ENCODE results near the gene RGP1. TPM values are rescaled to one million over a fixed set of nuclear protein-coding genes. Genes with fewer than 3 reads are reported as not detected.
A peak's percentile ranks its signal among the peaks of the same experiment; 100 is the strongest.

RGP1 gene
- total RNA-seq, 1 experiment from 2014 or later: 13.8 TPM

DNA sequence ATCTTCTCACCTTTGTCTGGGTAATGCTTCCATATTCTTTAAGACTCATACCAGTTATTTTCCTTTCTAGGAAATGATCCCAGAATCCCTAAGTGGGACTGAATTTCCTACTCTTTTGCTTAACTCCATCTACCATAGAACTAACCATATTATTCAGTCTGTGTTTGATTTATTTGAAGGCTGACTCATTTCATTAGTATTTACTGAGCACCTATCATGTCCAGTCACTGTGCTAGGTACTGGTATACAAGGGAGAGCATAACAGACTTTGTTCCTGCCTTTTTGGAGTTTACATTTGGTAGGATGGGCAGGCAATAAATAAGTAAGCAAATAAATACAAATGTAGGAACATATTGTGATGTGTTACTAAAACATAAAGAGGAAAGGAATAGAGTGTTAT lies 46.6 kb downstream of the RGP1 start:
- Histone ChIP-seq H3K27me3 (ENCODE audit: low read length) (no peaks in the 10 kb centered on the region), H3K9me3 (ENCODE audit: low read length) (no peaks in the 10 kb centered on the region), H3K4me1 (ENCODE audit: insufficient read depth, low read length) (peaks cover 41% of the 10 kb centered on the region), H3K9me2 (replicated peaks; ENCODE audit: low read length) (no peaks in the 10 kb centered on the region), H2AFZ (ENCODE audit: low read length) (no peak overlapping the region), H4K20me1 (ENCODE audit: low read length) (no peaks in the 10 kb centered on the region), H3K79me2 (ENCODE audit: low read length) (no peaks in the 10 kb centered on the region), H3K27ac (ENCODE audit: low read length) (peak overlapping the region; percentile 60), H3K36me3 (ENCODE audit: low read depth, low read length) (no peaks in the 10 kb centered on the region), H3F3A (ENCODE audit: low read length, unreplicated experiment) (peaks cover 7% of the 10 kb centered on the region), H3K4me2 (ENCODE audit: low read length) (peak overlapping the region; percentile 47), H3K9ac (ENCODE audit: low read length) (no peak overlapping the region), H3K4me3 (ENCODE audit: low read length) (no peak overlapping the region)
- TF ChIP-seq EZH2 (IDR thresholded peaks at IDR 0.05; ENCODE audit: low read length, unreplicated experiment) (no peak), EZH2phosphoT487 (IDR thresholded peaks at IDR 0.05; ENCODE audit: borderline replicate concordance, low read length) (no peak)
- TF ChIP-seq, protein P1, sequence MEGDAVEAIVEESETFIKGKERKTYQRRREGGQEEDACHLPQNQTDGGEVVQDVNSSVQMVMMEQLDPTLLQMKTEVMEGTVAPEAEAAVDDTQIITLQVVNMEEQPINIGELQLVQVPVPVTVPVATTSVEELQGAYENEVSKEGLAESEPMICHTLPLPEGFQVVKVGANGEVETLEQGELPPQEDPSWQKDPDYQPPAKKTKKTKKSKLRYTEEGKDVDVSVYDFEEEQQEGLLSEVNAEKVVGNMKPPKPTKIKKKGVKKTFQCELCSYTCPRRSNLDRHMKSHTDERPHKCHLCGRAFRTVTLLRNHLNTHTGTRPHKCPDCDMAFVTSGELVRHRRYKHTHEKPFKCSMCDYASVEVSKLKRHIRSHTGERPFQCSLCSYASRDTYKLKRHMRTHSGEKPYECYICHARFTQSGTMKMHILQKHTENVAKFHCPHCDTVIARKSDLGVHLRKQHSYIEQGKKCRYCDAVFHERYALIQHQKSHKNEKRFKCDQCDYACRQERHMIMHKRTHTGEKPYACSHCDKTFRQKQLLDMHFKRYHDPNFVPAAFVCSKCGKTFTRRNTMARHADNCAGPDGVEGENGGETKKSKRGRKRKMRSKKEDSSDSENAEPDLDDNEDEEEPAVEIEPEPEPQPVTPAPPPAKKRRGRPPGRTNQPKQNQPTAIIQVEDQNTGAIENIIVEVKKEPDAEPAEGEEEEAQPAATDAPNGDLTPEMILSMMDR (conservative IDR thresholded peaks at IDR 0.05; ENCODE audit: low read depth, low read length): no peak
- intact Hi-C loops (cut with micrococcal nuclease): loop anchor here (1.0 to 10.0 kb wide), 2 partner anchors 20 to 141 kb away; partner anchors contain the start of genes CCDC107, HINT2, RMRP and SIT1
- ATAC-seq (peak; percentile 77), DNase-seq (peak; percentile 67)
- POLR2A ChIA-PET (ENCODE audit: unreplicated experiment): no interaction called here
- BruUV-seq (replicated peaks): no TSS peak
- CTCF ChIA-PET: interaction anchor here (1.0 kb wide), 1 partner anchor 87 kb away, joined by 3 read pairs; no protein-coding TSS in a partner anchor

- POLR2A ChIA-PET (ENCODE audit: unreplicated experiment): no interaction called here
- ATAC-seq: no peak
- TF ChIP-seq, protein P1 (conservative IDR thresholded peaks at IDR 0.05; ENCODE audit: low read depth, low read length): no peak
- no peak for TF ChIP-seq EZH2phosphoT487 (IDR thresholded peaks at IDR 0.05; ENCODE audit: borderline replicate concordance, low read length)
- no peak for TF ChIP-seq EZH2 (IDR thresholded peaks at IDR 0.05; ENCODE audit: low read length, unreplicated experiment)
- Histone ChIP-seq H3K27me3 (ENCODE audit: low read length) (no peaks in the 10 kb centered on the region), H3K9ac (ENCODE audit: low read length) (no peak overlapping the region), H3K36me3 (ENCODE audit: low read depth, low read length) (no peaks in the 10 kb centered on the region), H3K4me1 (ENCODE audit: insufficient read depth, low read length) (peaks cover 41% of the 10 kb centered on the region), H3K4me3 (ENCODE audit: low read length) (no peak overlapping the region), H4K20me1 (ENCODE audit: low read length) (no peaks in the 10 kb centered on the region), H2AFZ (ENCODE audit: low read length) (no peak overlapping the region), H3K9me3 (ENCODE audit: low read length) (no peaks in the 10 kb centered on the region), H3K9me2 (replicated peaks; ENCODE audit: low read length) (no peaks in the 10 kb centered on the region), H3K79me2 (ENCODE audit: low read length) (no peaks in the 10 kb centered on the region), H3F3A (ENCODE audit: low read length, unreplicated experiment) (peaks cover 7% of the 10 kb centered on the region), H3K27ac (ENCODE audit: low read length) (peak overlapping the region; percentile 59), H3K4me2 (ENCODE audit: low read length) (no peak overlapping the region)
- CTCF ChIA-PET: no interaction called here
- BruUV-seq (replicated peaks): no TSS peak
- DNase-seq: no peak
- intact Hi-C loops (cut with micrococcal nuclease): loop anchor here (10.0 kb wide), 1 partner anchor 143 kb away; the partner anchor contains the start of genes CCDC107, RMRP and SIT1
Observed at GRCh38 chr9:35797311-35798109, 48.4 kb downstream of the RGP1 start.

Measured in PC-3 (cell line).